Coronary artery (tissue), 2 donors: ENCODE data around the gene AP2A2.
"Not testable (repeated sequence)": the region's sequence is repeated elsewhere in the genome, so short reads cannot be mapped to it uniquely, and the experiment has no call there.

ENCODE experiments used
- DNase-seq: peaks from one replicate; pipeline ENCODE4 v3.0.0-alpha.2; 2017; ENCODE audit warnings: low spot score
- H3K27ac ChIP-seq, 2 donors: fragments of 200-600 bp; sonication (generic); one replicate each; pipeline ENCODE4 v1.5.1; 2016 to 2019
- H3K4me3 ChIP-seq: fragments of 200-600 bp; sonication (generic); 2 replicates; pipeline ENCODE4 v1.5.1; 2016; ENCODE audit warnings: mild to moderate bottlenecking, moderate library complexity
- CTCF ChIP-seq: fragments of 200-600 bp; sonication (generic); IDR thresholded peaks from one replicate; pipeline ENCODE4 v1.5.1; 2019; ENCODE audit warnings: antibody characterized with exemption

Gene AP2A2

GRCh38 chr11:1013631-1013935, 87.9 kb downstream of the AP2A2 start:
- TF ChIP-seq CTCF: no peak
- Histone ChIP-seq H3K4me3 (no peak overlapping the region), H3K27ac (no peak overlapping the region)
- DNase-seq: no peak

GRCh38 chr11:1014276-1014675, 88.6 kb downstream of the AP2A2 start:
- no peak for TF ChIP-seq CTCF
- no peak for DNase-seq
- no peak overlapping the region for H3K27ac ChIP-seq
- no peak overlapping the region for H3K4me3 ChIP-seq

GRCh38 chr11:1015064-1015463, 89.4 kb downstream of the AP2A2 start:
- no peak overlapping the region for H3K27ac ChIP-seq
- H3K4me3 ChIP-seq: no peak overlapping the region
- TF ChIP-seq CTCF: no peak
- DNase-seq: no peak

GRCh38 chr11:1015826-1016545, 90.3 kb downstream of the AP2A2 start:
- Histone ChIP-seq H3K4me3 (no peak overlapping the region), H3K27ac (no peak overlapping the region)
- TF ChIP-seq CTCF: no peak
- DNase-seq: no peak

- not testable (repeated sequence) for H3K27ac ChIP-seq, DNase-seq, H3K4me3 ChIP-seq
These were observed 91.0 kb downstream of the AP2A2 start for GRCh38 chr11:1016610-1017126.

- TF ChIP-seq CTCF: no peak
- no peak overlapping the region for H3K4me3 ChIP-seq
- H3K27ac ChIP-seq: no peak overlapping the region
- DNase-seq: no peak
These were observed 91.8 kb downstream of the AP2A2 start for GRCh38 chr11:1017269-1018005.

GRCh38 chr11:1018091-1018490, 92.4 kb downstream of the AP2A2 start:
- no peak for DNase-seq
- no peak for TF ChIP-seq CTCF
- no peak overlapping the region for H3K4me3 ChIP-seq
- H3K27ac ChIP-seq: no peak overlapping the region
